ENCODE results near the gene EXOC7.

The EXOC7 gene

DNA sequence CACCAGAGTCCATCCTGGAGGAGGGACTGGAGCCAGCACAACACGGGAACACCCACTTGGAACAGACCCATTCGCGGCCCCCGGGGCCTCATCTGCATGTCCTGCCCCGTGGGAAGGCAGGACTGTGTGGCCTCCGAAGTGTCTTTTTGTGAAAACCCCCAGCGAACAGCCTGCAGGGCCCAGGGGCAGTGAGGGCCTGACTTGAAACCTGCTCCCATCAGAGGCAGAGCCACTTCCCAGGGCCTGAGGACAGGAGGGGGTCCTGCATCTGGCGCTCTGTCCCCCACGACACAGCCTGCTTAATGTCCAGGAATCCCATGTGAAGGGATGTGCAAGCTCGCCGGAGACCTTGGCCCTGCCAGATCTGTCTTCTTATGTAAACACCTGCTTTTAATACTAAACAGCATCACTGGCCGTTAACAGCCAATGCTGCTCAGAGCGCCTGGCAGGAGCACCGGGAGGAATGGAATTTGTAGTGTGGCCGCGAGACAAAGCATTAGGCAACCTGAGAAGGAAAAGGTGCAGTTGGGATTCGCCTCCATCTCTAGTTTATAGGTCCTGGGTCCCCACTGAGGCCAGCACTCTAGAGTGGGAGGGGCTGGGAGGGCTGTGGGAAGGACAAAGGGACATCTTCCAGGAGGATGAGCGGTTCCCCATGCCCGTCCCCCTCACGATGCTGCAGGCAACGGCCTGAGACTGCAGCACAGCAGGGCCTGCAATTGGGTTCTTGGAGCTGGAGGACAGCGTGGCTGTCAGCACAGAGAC is 66.9 kb downstream of the EXOC7 start:
- DNase-seq (ENCODE audit: low read depth), result no peak

DNA sequence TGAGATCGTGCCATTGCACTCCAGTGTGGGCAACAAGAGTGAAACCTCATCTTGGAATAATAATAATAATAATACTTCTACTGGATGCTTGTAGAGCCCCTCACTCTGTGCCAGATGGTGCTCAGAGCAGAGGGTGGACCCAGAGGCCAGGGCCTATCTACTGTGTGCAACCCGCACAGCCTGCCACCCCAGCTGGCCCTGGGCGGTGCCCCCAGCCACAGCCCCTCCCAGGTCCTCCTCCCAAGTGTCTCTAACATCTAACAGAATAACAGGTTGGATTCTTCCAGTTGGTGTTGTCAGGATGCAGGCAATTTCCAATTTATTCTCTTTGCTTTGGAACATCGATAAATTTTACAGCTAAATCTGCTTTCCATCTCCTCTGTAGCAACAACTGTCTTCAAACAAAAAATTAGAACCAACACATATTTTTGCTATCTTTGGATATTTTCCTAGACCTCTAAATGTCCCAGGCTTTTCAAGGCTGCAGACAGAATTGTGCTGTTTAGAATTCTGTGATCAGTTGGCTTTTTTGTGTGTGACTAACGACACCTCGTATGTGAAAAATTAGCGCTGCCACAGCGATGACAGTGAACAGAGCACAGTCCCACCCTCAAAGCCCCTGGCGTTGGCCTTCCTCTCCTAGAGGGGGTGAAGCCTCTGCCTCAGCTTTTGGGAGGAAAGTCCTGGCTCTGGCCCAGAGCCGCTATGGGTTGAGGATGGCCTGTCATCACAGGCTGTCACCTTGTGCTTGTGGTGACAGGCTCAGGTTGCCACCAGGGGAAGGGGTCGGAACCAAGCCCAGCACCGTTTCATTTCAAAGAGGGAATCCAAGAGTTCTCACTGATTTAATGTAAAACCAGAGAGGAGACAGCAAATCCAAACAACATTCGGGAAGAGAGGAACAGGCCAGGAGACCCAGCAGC is 68.9 kb downstream of the EXOC7 start:
- DNase-seq (ENCODE audit: low read depth), result no peak

- DNase-seq (ENCODE audit: low read depth), result no peak
These were observed 70.4 kb downstream of the EXOC7 start for GRCh38 chr17:76033139-76033538.

GRCh38 chr17:76032780-76033108 is 70.8 kb downstream of the EXOC7 start:
- DNase-seq (ENCODE audit: low read depth), result no peak

DNA sequence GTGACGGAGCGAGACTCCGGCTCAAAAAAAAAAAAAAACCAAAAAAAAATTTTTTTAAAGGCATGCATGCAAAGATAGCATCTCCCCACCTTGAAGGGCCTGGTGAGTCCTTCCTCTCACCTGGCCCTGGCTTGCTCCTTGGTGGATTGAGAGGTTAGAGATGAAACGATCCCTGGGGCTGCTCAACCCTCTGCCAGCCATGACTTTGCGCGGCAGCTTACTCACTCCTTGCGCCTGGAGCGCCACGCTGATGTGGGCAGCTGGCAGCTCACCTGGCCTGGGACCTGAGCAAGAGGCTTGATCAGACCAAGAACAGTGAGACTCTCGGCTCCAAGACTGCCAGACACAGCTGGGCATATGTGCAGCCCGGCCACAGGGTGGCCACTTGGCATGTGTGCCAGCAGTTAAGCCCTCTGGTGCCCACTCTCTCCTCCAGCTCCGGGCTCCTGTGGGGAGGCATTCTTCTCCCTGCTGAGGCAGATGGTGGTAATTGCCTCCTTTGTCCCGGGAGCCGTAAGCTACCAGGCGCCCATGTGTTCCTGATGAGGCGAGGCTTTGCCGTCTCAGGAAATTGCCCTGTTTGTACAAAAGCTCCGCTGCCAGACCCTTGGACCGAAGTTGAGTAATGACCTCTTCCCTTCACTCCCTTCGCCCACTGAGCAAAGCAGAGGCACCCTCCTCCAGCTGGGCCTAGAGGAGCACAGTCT is 71.4 kb downstream of the EXOC7 start:
- DNase-seq (ENCODE audit: low read depth), result no peak

Measured in fibroblast of gingiva (primary cell).